HG03103 (cell line): Measurements from ENCODE around the gene MS4A15.
"Not testable (repeated sequence)": the region's sequence is repeated elsewhere in the genome, so short reads cannot be mapped to it uniquely, and the experiment has no call there.

Source experiments
- ATAC-seq: cut with Tn5 transposase; IDR thresholded peaks from one replicate; pipeline ENCODE4 v1.9.1; 2021; ENCODE audit warnings: low read depth; ENCODE audit not compliant: unreplicated experiment

MS4A15 gene

DNA sequence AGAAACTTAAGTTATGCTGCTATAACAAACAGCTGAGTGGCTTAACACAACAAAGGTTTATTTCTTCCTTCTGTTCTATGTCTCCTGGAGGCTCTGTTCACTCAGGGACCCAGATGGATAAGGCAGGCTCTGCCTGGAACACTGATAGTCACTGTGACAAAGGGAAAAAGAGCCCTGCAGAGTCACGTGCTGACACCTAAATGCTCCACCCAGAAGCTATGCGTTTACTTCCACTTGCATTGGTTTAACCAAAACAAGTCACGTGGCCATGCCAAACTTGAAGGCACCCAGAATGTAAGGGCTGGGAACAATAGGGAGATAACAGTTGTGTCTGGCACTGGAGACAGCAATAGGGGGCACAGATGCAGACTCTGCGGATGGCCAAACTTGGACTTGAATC is 3.4 kb upstream of the MS4A15 start:
- no peak for ATAC-seq

- ATAC-seq: no peak
Observed at GRCh38 chr11:60754887-60755286, 1.8 kb upstream of the MS4A15 start.

DNA sequence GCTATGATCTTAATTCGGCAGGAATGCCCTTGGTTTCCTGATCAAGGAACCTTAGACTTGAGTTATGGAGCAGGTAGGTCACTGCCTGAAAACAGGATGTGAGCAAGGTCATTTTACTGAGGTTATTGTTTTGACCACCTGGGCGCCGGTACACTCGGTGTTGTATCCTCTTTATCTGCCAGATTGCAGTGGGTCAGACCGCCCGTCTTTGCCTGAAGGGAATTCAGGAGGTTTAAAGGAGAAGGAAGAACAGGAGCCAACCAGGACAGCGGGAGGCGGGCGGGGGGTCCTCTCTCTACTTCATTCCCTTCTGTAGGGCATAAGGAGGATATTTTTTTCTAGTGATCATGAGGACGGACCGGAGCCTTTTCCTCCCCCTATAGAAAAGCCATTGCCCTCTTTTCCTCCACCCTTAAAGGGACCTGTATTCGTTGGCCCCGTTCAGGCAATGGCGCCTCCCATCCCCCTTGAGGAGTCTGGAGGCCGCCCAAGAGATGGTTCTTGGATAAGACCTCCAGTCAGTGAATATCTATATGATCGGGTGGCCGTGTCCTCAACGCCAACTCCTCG is 649 bp downstream of the MS4A15 start:
- no peak for ATAC-seq

DNA sequence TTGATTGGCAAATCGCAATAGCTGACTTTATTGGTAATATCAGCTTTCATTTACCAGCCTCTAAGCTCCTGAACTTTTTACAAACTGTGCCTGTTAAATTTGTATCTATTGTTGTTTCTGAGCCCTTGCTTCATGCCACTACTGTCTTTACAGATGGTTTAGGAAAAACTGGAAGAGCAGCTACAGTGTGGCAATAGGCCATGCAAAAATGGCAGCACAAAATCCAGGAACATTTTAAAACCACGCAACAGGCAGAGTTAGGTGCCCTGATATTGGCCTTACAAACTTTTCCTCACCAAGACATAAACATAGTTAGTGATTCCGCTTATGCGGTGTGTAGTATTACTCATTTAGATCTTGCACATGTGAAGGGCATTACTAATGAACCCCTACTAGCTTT is 2.0 kb downstream of the MS4A15 start:
- ATAC-seq: not testable (repeated sequence)

DNA sequence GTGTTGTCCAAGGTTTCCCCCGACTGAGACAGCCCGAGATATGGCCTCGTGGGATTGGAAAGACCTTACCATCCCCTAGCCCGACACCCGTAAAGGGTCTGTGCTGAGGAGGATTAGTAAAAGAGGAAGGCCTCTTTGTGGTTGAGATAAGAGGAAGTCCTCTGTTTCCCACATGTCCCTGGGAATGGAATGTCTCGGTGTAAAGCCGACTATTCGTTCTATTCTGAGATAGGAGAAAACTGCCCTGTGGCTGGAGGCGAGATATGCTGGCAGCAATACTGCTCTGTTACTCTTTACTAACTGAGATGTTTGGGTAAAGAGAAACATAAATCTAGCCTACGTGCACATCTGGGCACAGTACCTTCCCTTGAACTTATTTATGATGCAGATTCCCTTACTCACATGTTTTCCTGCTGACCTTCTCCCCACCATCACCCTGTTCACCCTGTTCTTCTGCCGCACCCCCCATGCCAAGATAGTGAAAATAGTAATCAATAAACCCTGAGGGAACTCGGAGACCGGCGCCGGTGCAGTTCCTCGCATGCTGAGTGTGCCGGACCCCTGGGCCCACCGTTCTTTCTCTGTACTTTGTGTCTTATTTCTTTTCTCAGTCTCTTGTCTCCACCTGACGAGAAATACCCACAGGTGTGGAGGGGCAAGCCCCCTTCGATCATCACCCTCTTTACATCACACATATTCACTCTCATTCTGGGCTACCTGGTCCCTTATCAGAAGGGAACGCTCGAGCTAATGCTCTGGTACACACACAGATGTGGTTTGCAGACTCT is 3.0 kb downstream of the MS4A15 start:
- not testable (repeated sequence) for ATAC-seq

GRCh38 chr11:60761436-60762190 is 4.9 kb downstream of the MS4A15 start:
- no peak for ATAC-seq

DNA sequence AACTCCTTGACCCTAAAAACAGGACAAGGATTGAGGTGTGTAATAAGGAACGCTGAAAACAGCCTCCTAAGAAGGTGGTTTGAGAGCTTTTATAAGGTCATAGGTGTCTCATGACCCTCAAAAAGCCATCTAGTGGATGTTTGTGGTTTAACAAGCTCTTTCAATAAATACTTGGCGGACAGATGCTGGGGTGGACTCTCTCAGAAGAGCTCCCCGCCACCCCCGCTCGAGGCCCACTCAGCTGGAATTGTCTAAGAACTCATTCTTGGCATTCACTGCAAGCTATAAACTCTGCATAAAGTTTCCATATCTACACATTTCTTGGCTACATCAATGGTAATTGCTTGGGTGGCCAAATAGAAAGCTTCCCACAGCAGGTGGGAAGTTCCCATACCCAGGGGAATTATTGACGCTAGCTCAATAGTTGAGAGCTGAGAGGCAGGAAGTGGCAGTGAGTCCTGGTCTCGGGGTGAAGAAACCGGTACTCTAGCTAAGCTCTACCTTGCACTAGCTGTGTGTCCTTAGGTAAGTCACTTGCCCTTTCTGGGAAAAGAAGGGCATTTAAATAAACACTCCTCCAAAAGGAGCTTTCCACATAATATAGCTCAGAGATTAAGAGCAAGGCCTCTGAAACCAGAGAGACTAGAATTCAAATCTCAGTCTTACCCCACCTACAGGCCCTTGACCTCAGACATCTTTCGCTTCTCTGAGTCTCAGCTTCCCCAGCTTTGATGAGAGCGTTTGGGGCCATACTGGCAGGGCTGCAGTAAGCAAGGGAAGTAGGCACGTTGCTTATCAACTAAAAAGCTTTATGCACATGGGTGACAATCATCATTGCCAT is 6.4 kb downstream of the MS4A15 start:
- ATAC-seq: peak; percentile 50

DNA sequence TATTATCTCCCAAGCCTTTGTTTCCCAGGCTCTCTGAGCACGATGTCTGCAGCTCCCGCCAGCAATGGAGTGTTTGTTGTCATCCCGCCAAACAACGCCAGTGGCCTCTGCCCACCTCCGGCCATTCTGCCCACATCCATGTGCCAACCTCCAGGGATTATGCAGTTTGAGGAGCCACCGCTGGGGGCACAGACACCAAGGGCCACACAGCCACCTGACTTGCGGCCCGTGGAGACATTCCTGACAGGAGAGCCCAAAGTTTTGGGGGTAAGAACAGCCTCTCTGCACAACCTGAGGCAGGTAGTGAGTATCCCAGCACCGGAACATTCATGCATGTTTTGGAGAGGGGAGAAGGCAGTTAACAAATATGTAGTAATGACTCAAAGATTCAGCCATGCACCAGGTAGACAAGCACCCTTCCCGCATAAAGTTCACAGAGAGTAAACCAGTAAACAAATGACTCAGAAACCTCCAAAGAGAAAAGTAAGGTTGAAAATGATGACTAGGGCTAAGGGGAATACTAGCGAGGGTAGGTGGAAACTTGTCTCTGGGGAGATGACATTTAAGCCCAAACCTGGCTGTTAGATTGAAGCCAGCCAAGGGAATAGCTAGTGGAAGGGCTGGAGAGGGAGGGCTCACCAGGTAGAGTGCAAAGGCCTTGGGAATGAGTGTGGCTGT is 7.2 kb downstream of the MS4A15 start:
- no peak for ATAC-seq

GRCh38 chr11:60764879-60765278 is 8.2 kb downstream of the MS4A15 start:
- peak; percentile 39 for ATAC-seq

DNA sequence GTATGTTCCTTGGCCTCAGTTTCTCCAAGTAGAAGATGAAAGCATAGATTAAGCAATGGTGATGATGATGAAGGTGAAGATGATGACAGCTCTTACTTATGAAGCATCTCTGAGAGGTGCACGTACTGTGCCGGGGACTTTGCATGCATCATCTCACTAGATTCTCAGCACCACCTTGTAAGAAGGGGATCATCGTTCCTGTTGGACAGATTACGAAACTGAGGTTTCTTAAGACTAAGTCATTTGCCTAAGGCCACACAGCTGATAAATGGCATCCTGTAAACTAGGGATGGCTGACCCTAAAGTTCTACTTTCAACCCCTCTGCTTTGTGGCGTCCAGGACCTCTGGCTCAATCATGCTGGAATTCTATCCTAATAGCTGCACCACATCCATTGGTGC is 8.7 kb downstream of the MS4A15 start:
- no peak for ATAC-seq

GRCh38 chr11:60766547-60766946 is 9.9 kb downstream of the MS4A15 start:
- no peak for ATAC-seq

GRCh38 chr11:60767388-60767811 is 10.7 kb downstream of the MS4A15 start:
- no peak for ATAC-seq

- no peak for ATAC-seq
Observed at GRCh38 chr11:60768202-60768601, 11.5 kb downstream of the MS4A15 start.

- ATAC-seq: no peak
Observed at GRCh38 chr11:60769273-60769672, 12.6 kb downstream of the MS4A15 start.

DNA sequence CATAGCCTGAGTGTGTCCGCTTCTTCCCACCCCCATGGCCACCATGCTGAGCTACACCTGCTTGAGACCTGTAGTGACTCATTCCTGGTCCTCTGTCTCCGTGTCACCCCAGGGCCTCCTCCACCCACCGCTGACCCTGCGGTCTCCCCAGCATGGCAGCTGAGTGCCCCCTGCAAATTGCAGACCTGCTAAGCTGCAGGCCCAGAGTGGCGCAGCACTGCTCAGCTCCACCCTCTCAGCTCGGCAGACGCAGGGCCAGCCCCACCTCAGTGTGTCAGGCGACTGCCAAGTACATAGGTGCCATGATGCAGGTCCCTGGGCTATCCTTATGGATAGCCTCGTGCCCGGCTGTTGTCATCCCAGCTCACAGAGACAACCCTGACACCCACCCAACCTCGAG is 13.1 kb downstream of the MS4A15 start:
- ATAC-seq: no peak

DNA sequence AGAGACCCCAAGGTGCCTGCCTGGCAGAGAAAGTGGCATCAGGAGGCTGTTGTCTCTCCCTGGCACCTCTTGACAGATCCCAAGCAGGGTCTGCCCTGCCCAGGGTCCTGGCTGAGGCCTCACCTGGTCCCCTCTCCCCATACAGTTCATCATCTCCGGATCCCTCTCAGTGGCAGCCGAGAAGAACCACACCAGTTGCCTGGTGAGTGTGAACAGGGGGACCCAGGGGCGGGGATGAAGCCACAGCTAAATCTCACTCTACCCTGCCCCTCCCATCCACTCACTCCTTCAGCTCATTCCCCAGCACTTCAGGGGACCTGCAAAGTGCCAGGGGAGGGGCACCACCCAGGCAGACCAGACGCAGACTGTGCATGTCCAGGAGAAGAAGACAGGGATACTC is 14.5 kb downstream of the MS4A15 start:
- no peak for ATAC-seq

DNA sequence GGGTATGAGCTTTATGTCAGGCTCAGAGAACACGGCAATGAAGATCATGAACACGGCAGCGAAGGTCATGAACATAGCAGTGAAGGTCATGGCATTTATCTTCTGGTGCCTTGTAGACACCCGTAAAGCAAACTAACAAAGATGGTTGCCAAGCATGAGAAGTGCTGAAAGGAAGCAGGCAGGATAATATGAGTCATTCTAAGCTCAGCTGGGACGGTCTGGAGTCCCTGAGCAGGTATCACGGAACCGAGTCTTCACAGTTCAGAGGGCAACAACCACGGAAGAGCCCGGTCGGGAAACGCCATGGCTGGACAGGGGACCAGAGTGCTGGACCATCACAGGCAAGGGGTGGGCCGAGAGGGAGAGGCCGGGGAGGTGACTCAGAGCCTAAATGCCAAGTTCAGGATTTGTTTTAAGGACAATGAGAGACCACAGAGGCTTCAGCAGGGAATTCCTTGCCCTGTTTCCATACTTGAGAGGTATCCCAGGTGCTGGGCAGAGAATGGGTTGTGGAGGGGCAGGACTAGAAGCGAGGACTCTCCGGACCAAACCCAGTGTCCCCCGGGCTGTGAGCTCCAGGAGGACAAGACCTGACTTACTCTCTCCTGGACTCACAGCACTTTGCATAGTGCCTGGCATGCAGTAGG is 15.3 kb downstream of the MS4A15 start:
- no peak for ATAC-seq

- ATAC-seq: no peak
Observed at GRCh38 chr11:60772666-60773065, 16.0 kb downstream of the MS4A15 start.

DNA sequence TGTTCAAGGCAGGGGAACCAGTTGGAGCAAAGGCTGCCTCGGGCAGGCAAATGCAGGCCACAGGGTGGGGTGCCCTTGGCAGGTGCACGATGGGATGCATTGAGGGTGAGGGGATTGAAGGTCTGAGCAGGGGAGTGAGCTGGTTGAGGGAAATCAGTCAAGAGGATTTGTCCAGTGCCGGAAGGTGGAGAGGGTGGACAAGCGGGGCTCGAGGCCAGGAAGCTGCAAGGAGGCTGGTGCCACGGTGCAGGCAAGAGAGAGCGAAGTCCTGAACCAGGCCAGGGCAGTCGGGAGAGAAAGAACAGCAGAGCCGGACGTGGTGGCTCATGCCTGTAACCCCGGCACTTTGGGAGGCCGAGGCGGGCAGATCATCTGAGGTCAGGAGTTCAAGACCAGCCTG is 18.1 kb downstream of the MS4A15 start:
- no peak for ATAC-seq
